Measurements from ENCODE around the gene MARCHF2. TPM values are rescaled to one million over a fixed set of nuclear protein-coding genes. Genes with fewer than 3 reads are reported as not detected.
"Not testable (repeated sequence)": the region's sequence is repeated elsewhere in the genome, so short reads cannot be mapped to it uniquely, and the experiment has no call there.

Gene MARCHF2
- total and polyA plus RNA-seq, 5 donors from 2014 or later = 34.3 to 58.4 (median 51.6) TPM

DNA sequence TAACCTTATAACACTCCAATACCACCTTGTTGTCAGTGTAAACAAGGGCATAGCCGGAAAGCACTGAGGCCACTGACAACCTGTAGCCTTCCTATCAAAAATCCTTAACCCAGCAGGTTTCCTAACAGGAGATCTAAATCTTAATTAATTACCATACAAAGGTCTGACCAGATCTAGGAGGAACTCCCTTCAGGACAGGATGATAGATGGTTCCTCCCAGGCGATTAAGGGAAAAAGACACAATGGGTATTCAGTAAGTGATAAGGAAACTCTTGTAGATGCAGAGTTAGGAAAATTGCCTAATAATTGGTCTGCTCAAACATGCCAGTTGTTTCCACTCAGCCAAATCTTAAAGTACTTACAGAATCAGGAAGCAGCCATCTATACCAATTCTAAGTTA is 28.0 kb upstream of the MARCHF2 start:
- H3K27me3 Mint-ChIP-seq; H3K36me3 ChIP-seq (ENCODE audit: control insufficient read depth, insufficient read depth, low read length); H3K27ac Mint-ChIP-seq; H3K4me1 ChIP-seq (ENCODE audit: control insufficient read depth, insufficient read depth, low read length, poor library complexity, severe bottlenecking); DNase-seq; H3K9me3 Mint-ChIP-seq; ATAC-seq (ENCODE audit: low read depth in 2 of 2); H3K27me3 ChIP-seq (ENCODE audit: control insufficient read depth, insufficient read depth, low read length); H3K9me3 ChIP-seq (ENCODE audit: control insufficient read depth in 2 of 2, low read length in 2 of 2); H3K36me3 Mint-ChIP-seq; H3K4me3 ChIP-seq (ENCODE audit: low read depth, low read length); H3K27ac ChIP-seq (ENCODE audit: insufficient read depth, low read length, poor library complexity, severe bottlenecking): not testable (repeated sequence)
- Mint-ChIP-seq H3K4me3 (peak overlapping the region in 1 of 4 donors; percentile 38), H3K4me1 (peaks cover 3 to 13% (median 6%) of the 10 kb centered on the region in 4 donors)

DNA sequence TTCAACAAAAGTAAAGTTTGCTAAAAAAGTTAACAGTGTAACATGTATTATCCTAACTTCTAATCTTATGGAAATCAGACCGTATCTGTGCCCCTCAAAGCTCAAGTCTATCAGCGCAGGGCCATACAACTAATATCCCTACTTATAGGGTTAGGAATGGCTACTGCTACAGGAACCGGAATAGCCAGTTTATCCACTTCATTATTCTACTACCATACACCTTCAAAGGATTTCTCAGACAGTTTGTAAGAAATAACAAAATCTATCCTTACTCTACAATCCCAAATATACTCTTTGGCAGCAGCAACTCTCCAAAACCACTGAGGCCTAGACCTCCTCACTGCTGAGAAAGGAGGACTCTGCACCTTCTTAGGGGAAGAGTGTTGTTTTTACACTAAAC is 27.5 kb upstream of the MARCHF2 start:
- DNase-seq; H3K36me3 Mint-ChIP-seq; H3K36me3 ChIP-seq (ENCODE audit: control insufficient read depth, insufficient read depth, low read length); H3K4me1 ChIP-seq (ENCODE audit: control insufficient read depth, insufficient read depth, low read length, poor library complexity, severe bottlenecking); H3K4me3 ChIP-seq (ENCODE audit: low read depth, low read length); H3K9me3 ChIP-seq (ENCODE audit: control insufficient read depth in 2 of 2, low read length in 2 of 2); H3K27me3 Mint-ChIP-seq; H3K9me3 Mint-ChIP-seq; H3K27ac ChIP-seq (ENCODE audit: insufficient read depth, low read length, poor library complexity, severe bottlenecking); H3K27me3 ChIP-seq (ENCODE audit: control insufficient read depth, insufficient read depth, low read length); ATAC-seq (ENCODE audit: low read depth in 2 of 2): not testable (repeated sequence)
- peak overlapping the region in 1 of 4 donors; percentile 71 for H3K4me3 Mint-ChIP-seq
- peak overlapping the region in 1 of 3 donors; percentile 46 for H3K27ac Mint-ChIP-seq
- H3K4me1 Mint-ChIP-seq = peaks cover 3 to 11% (median 7%) of the 10 kb centered on the region in 4 donors

DNA sequence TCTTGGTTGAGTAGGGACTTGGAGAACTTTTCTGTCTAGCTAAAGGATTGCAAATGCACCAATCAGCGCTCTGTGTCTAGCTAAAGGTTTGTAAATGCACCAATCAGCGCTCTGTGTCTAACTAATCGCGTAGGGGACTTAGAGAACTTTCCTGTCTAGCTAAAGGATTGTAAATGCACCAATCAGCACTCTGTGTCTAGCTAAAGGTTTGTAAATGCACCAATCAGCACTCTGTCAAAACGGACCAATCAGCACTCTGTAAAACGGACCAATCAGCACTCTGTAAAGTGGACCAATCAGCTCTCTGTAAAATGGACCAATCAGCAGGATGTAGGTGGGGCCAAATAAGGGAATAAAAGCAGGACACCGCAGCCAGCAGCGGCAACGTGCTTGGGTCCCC is 26.7 kb upstream of the MARCHF2 start:
- H3K27me3 Mint-ChIP-seq; H3K27ac ChIP-seq (ENCODE audit: insufficient read depth, low read length, poor library complexity, severe bottlenecking); H3K27ac Mint-ChIP-seq; H3K27me3 ChIP-seq (ENCODE audit: control insufficient read depth, insufficient read depth, low read length); H3K4me3 Mint-ChIP-seq; H3K9me3 ChIP-seq (ENCODE audit: control insufficient read depth in 2 of 2, low read length in 2 of 2); H3K36me3 ChIP-seq (ENCODE audit: control insufficient read depth, insufficient read depth, low read length); DNase-seq; H3K36me3 Mint-ChIP-seq; H3K4me3 ChIP-seq (ENCODE audit: low read depth, low read length); H3K9me3 Mint-ChIP-seq; ATAC-seq (ENCODE audit: low read depth in 2 of 2); H3K4me1 ChIP-seq (ENCODE audit: control insufficient read depth, insufficient read depth, low read length, poor library complexity, severe bottlenecking): not testable (repeated sequence)
- peaks cover 3 to 19% (median 7%) of the 10 kb centered on the region in 4 donors for H3K4me1 Mint-ChIP-seq

DNA sequence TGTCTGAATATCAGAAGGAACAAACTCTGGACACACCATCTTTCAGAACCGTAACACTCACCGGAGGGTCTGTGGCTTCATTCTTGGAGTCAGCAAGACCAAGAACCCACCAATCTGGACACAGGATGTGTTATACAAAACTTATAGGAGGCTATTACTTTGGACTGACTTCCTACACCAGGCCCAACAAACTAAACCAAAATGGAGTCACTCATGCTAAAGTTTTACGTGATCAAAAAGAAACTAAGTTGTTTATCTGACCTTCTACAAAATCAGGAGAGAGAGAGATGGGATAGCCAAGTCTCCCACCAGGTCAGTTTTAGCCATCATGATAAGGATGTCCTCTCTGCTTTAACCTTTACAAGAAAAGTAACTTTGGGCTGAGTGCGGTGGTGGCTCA is 26.1 kb upstream of the MARCHF2 start:
- Mint-ChIP-seq H3K4me1 (peaks cover 6 to 24% (median 7%) of the 10 kb centered on the region in 4 donors), H3K36me3 (no peaks in the 10 kb centered on the region), H3K4me3 (no peak overlapping the region), H3K9me3 (peaks cover 0 to 2% (median 0%) of the 10 kb centered on the region in 7 donors), H3K27me3 (no peaks in the 10 kb centered on the region), H3K27ac (no peak overlapping the region)
- Histone ChIP-seq H3K9me3 (ENCODE audit: control insufficient read depth in 2 of 2, low read length in 2 of 2) (no peaks in the 10 kb centered on the region), H3K27ac (ENCODE audit: insufficient read depth, low read length, poor library complexity, severe bottlenecking) (no peak overlapping the region), H3K36me3 (ENCODE audit: control insufficient read depth, insufficient read depth, low read length) (no peaks in the 10 kb centered on the region), H3K27me3 (ENCODE audit: control insufficient read depth, insufficient read depth, low read length) (no peaks in the 10 kb centered on the region), H3K4me3 (ENCODE audit: low read depth, low read length) (no peak overlapping the region), H3K4me1 (ENCODE audit: control insufficient read depth, insufficient read depth, low read length, poor library complexity, severe bottlenecking) (peaks cover 12% of the 10 kb centered on the region)
- no peak for ATAC-seq (ENCODE audit: low read depth in 2 of 2)
- no peak for DNase-seq

DNA sequence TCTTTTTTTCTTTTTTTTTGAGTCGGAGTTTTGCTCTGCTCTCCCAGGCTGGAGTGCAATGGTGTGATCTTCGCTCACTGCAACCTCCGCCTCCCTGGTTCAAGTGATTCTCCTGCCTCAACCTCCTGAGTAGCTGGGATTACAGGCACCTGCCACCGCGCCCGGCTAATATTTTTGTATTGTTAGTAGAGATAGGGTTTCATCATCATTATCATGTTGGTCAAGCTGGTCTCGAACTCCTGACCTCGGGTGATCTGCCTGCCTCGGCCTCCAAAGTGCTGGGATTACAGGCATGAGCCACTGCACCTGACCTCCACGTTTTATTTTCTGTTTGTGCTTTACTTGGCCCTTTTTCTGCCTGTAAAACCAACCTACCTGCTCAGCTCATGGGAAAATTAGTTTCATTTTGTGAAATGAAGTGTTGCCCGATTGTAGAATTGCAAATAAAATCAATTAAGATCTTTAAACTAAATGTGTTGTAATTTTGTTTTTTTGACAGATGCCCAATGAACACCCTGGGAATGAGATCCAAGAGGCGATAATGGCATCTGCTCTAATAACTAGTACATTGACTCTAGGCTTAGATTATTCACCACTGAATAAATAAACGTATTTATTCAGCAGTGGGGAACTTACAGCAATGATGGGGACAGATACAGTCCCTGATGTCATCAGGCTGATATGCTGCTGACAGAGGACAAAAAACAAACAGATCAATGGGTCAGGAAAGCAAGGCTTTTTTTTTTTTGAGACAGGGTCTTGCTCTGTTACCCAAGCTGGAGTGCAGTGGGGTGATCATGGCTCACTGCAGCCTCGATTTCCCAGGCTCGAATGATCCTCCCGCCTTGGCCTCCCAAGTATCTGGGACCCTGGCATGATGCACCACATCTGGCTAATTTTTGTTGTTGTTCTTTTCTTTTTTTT is 25.2 kb upstream of the MARCHF2 start:
- peaks cover 0 to 2% (median 0%) of the 10 kb centered on the region in 7 donors for H3K9me3 Mint-ChIP-seq
- DNase-seq (no peak), ATAC-seq (ENCODE audit: low read depth in 2 of 2) (no peak)
- no peak overlapping the region for H3K27ac Mint-ChIP-seq
- Histone ChIP-seq H3K9me3 (ENCODE audit: control insufficient read depth in 2 of 2, low read length in 2 of 2) (no peaks in the 10 kb centered on the region), H3K36me3 (ENCODE audit: control insufficient read depth, insufficient read depth, low read length) (no peaks in the 10 kb centered on the region), H3K27me3 (ENCODE audit: control insufficient read depth, insufficient read depth, low read length) (no peaks in the 10 kb centered on the region), H3K27ac (ENCODE audit: insufficient read depth, low read length, poor library complexity, severe bottlenecking) (no peak overlapping the region), H3K4me1 (ENCODE audit: control insufficient read depth, insufficient read depth, low read length, poor library complexity, severe bottlenecking) (peaks cover 18% of the 10 kb centered on the region), H3K4me3 (ENCODE audit: low read depth, low read length) (no peak overlapping the region)
- no peaks in the 10 kb centered on the region for H3K36me3 Mint-ChIP-seq
- H3K27me3 Mint-ChIP-seq = no peaks in the 10 kb centered on the region
- H3K4me3 Mint-ChIP-seq = peak overlapping the region in 1 of 4 donors; percentile 82
- peaks cover 6 to 31% (median 8%) of the 10 kb centered on the region in 4 donors for H3K4me1 Mint-ChIP-seq

DNA sequence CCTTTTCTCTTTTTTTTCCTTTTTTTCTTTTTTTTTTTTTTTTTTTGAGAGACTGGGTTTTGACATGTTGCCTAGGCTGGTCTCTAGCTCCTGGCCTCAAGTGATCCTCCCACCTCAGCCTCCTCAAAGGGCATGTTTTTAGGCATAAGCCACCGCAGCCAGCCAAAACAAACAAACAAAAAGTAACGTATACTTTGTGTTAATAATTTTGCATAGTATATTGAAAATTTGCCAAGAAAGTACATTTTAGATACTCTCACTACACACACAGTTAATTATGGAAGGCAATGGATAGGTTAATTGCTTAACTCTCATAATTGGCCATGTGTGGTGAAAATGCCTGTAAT is 24.5 kb upstream of the MARCHF2 start:
- Histone ChIP-seq H3K27ac (ENCODE audit: insufficient read depth, low read length, poor library complexity, severe bottlenecking) (no peak overlapping the region), H3K9me3 (ENCODE audit: control insufficient read depth in 2 of 2, low read length in 2 of 2) (no peaks in the 10 kb centered on the region), H3K4me1 (ENCODE audit: control insufficient read depth, insufficient read depth, low read length, poor library complexity, severe bottlenecking) (peaks cover 18% of the 10 kb centered on the region), H3K27me3 (ENCODE audit: control insufficient read depth, insufficient read depth, low read length) (no peaks in the 10 kb centered on the region), H3K4me3 (ENCODE audit: low read depth, low read length) (no peak overlapping the region), H3K36me3 (ENCODE audit: control insufficient read depth, insufficient read depth, low read length) (no peaks in the 10 kb centered on the region)
- Mint-ChIP-seq H3K9me3 (peaks cover 0 to 2% (median 0%) of the 10 kb centered on the region in 7 donors), H3K27me3 (no peaks in the 10 kb centered on the region), H3K27ac (no peak overlapping the region), H3K4me3 (peak overlapping the region in 2 of 4 donors; percentile 50 to 82), H3K36me3 (no peaks in the 10 kb centered on the region), H3K4me1 (peaks cover 6 to 33% (median 9%) of the 10 kb centered on the region in 4 donors)
- no peak for ATAC-seq (ENCODE audit: low read depth in 2 of 2)
- DNase-seq = no peak

DNA sequence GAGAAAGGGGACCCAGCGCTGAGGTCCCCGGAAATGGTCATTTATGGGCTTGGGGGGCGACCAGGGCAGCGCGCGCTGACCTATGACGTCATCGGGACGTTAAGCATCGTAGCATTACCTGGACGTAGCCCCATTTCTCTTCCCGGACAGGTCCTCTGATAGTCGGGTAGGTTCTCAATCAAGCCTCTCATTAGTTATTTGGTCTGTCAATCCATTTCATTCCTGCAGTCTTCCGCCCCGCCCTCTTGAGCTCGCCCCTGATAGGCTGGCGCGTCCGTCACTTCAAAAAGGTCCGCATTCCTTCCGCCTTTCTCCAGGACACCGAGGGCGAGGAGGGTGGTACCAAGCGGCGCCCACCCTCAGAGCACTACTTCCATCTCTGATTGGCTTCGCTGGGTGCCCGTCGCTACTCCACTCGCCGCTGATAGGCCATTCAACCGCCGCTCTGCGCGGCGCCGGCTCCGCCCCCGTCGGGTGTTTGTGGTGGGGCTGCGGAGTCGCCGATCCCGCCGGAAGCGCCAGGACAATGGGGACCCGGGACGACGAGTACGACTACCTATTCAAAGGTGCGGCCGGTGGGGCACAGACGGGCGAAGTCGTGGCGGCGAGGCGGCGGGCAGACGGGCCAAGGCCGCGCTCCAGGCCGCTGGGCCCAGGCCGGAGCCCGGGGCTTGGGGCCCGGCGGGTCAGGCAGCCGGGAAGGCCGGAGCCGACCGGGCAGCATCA is 23.1 kb upstream of the MARCHF2 start, which contains the start of gene RAB11B:
TSS of gene RAB11B (plus strand) at position 470 of the 726 bp plus-strand sequence. CDS start at position 527, 57 bp downstream.
- H3K4me3 Mint-ChIP-seq = peak within 1 kb of the TSS; percentile 91 to 98 (median 96)
- no peaks in the 10 kb centered on the region for H3K9me3 ChIP-seq (ENCODE audit: control insufficient read depth in 2 of 2, low read length in 2 of 2)
- H3K36me3 ChIP-seq (ENCODE audit: control insufficient read depth, insufficient read depth, low read length) = no peaks in the 10 kb centered on the region
- peaks cover 6 to 43% (median 9%) of the 10 kb centered on the region in 4 donors for H3K4me1 Mint-ChIP-seq
- H3K27ac Mint-ChIP-seq = peak within 1 kb of the TSS; percentile 84 to 96 (median 95)
- ATAC-seq (ENCODE audit: low read depth in 2 of 2) (peak; percentile 93 to 94), DNase-seq (peak; percentile 96 to 100 (median 99))
- peak within 1 kb of the TSS; percentile 98 for H3K27ac ChIP-seq (ENCODE audit: insufficient read depth, low read length, poor library complexity, severe bottlenecking)
- H3K4me1 ChIP-seq (ENCODE audit: control insufficient read depth, insufficient read depth, low read length, poor library complexity, severe bottlenecking) = peaks cover 18% of the 10 kb centered on the region
- no peaks in the 10 kb centered on the region for H3K27me3 ChIP-seq (ENCODE audit: control insufficient read depth, insufficient read depth, low read length)
- no peaks in the 10 kb centered on the region for H3K9me3 Mint-ChIP-seq
- no peaks in the 10 kb centered on the region for H3K36me3 Mint-ChIP-seq
- peak within 1 kb of the TSS; percentile 75 for H3K4me3 ChIP-seq (ENCODE audit: low read depth, low read length)
- H3K27me3 Mint-ChIP-seq = no peaks in the 10 kb centered on the region
